Loucy (cell line): ENCODE results near the gene PDZD8.

Source experiments
- CTCF ChIP-seq: fragments of 200-600 bp; sonication (generic); conservative IDR thresholded peaks from 2 replicates; pipeline ENCODE4 v1.5.1; 2014; ENCODE audit warnings: mild to moderate bottlenecking, antibody characterized with exemption, low read length
- EZH2phosphoT487 ChIP-seq: fragments of 200-600 bp; IDR thresholded peaks from 2 replicates; pipeline ENCODE4 v1.6.1; 2018; ENCODE audit warnings: antibody characterized with exemption, mild to moderate bottlenecking, moderate library complexity, borderline replicate concordance

GRCh38 chr10:117374506-117375359, 507 bp downstream of the PDZD8 start:
- TF ChIP-seq CTCF, result no peak
- TF ChIP-seq EZH2phosphoT487, result no peak
